ENCODE data around the gene ASB15. TPM values are rescaled to one million over a fixed set of nuclear protein-coding genes. Genes with fewer than 3 reads are reported as not detected.

Gene ASB15
- total RNA-seq, 1 donor from 2014 or later, result not detected

DNA sequence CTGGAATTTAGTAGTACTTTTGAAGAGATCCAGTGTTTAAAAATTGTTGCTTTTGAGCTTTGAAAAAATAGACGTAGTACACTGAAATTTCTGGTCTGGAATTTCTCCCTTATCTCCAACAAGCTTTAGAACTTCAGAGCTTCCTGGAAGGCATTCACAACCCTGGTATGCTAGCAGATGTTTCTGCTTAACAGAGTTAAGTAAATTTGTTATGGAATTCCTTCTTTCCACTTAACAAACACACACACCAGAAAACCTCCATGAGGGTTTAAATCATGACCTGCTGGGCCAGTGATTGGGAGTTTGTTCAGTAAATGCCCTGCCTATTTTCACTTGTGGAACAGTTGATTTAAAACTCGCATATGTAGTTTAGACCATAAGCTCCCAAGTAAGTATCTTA is 13.7 kb downstream of the ASB15 start:
- Mint-ChIP-seq H3K9me3 (ENCODE audit: unreplicated experiment) (no peaks in the 10 kb centered on the region), H3K4me1 (ENCODE audit: unreplicated experiment) (peaks cover 7% of the 10 kb centered on the region), H3K4me3 (ENCODE audit: unreplicated experiment) (no peak overlapping the region), H3K27ac (ENCODE audit: unreplicated experiment) (peak overlapping the region; percentile 24), H3K36me3 (ENCODE audit: low read depth, unreplicated experiment) (no peaks in the 10 kb centered on the region), H3K27me3 (ENCODE audit: unreplicated experiment) (no peaks in the 10 kb centered on the region)
- no peak for DNase-seq (ENCODE audit: low spot score)
- TF ChIP-seq CTCF (IDR thresholded peaks at IDR 0.05; ENCODE audit: unreplicated experiment), result no peak

GRCh38 chr7:123616223-123616622 is 14.6 kb downstream of the ASB15 start:
- H3K4me1 Mint-ChIP-seq (ENCODE audit: unreplicated experiment), result peaks cover 7% of the 10 kb centered on the region

GRCh38 chr7:123621707-123622106 is 20.1 kb downstream of the ASB15 start:
- no peaks in the 10 kb centered on the region for H3K36me3 Mint-ChIP-seq (ENCODE audit: low read depth, unreplicated experiment)
- no peaks in the 10 kb centered on the region for H3K9me3 Mint-ChIP-seq (ENCODE audit: unreplicated experiment)
- H3K27me3 Mint-ChIP-seq (ENCODE audit: unreplicated experiment), result no peaks in the 10 kb centered on the region
- H3K4me3 Mint-ChIP-seq (ENCODE audit: unreplicated experiment), result no peak overlapping the region
- H3K27ac Mint-ChIP-seq (ENCODE audit: unreplicated experiment), result no peak overlapping the region
- H3K4me1 Mint-ChIP-seq (ENCODE audit: unreplicated experiment), result no peaks in the 10 kb centered on the region
- no peak for TF ChIP-seq CTCF (IDR thresholded peaks at IDR 0.05; ENCODE audit: unreplicated experiment)
- no peak for DNase-seq (ENCODE audit: low spot score)

More at GRCh38 chr7:123616223-123616622, 14.6 kb downstream of the ASB15 start:
- Mint-ChIP-seq H3K9me3 (ENCODE audit: unreplicated experiment) (no peaks in the 10 kb centered on the region), H3K4me3 (ENCODE audit: unreplicated experiment) (no peak overlapping the region), H3K36me3 (ENCODE audit: low read depth, unreplicated experiment) (no peaks in the 10 kb centered on the region), H3K27ac (ENCODE audit: unreplicated experiment) (no peak overlapping the region), H3K27me3 (ENCODE audit: unreplicated experiment) (no peaks in the 10 kb centered on the region)
- TF ChIP-seq CTCF (IDR thresholded peaks at IDR 0.05; ENCODE audit: unreplicated experiment), result no peak
- no peak for DNase-seq (ENCODE audit: low spot score)

DNA sequence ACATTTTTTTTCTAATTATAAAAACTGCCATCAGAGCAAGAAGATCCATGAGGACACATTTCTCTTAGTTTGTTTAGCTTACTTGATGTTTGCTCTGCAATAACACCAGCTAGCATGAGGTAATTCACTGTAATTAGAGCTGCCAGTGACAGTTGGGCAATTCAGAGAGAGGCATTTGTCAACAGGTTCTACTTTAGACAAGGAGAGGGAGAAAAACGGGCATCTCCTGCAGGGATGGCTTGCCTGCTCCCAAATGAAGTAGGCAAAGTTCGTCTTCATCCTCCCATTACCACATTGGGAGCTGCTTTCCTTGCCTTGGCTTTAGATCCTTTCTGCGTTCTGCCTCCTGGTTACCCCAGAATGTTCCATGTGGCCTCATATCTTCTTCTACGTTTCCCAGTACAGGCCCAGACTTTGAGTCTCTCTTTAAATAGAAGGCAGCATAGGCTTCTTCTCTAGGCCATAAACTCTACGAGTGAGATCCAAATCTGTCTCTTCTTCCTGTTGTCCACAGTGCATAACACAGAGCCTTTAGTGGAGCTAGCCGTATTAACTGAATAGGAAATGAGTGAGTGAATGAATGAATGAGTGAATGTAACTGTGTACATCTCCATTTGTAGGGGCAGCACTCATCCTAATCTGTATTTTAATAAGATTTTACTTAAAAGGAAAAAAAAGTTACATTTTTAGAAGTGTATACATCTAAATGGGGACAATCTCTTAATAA is 21.2 kb downstream of the ASB15 start:
- no peak for DNase-seq (ENCODE audit: low spot score)
- no peaks in the 10 kb centered on the region for H3K4me1 Mint-ChIP-seq (ENCODE audit: unreplicated experiment)
- no peak for TF ChIP-seq CTCF (IDR thresholded peaks at IDR 0.05; ENCODE audit: unreplicated experiment)
- H3K4me3 Mint-ChIP-seq (ENCODE audit: unreplicated experiment), result no peak overlapping the region
- no peak overlapping the region for H3K27ac Mint-ChIP-seq (ENCODE audit: unreplicated experiment)
- H3K9me3 Mint-ChIP-seq (ENCODE audit: unreplicated experiment), result no peaks in the 10 kb centered on the region
- no peaks in the 10 kb centered on the region for H3K27me3 Mint-ChIP-seq (ENCODE audit: unreplicated experiment)
- no peaks in the 10 kb centered on the region for H3K36me3 Mint-ChIP-seq (ENCODE audit: low read depth, unreplicated experiment)

GRCh38 chr7:123624527-123625183 is 23.0 kb downstream of the ASB15 start:
- Mint-ChIP-seq H3K36me3 (ENCODE audit: low read depth, unreplicated experiment) (no peaks in the 10 kb centered on the region), H3K4me3 (ENCODE audit: unreplicated experiment) (no peak overlapping the region), H3K27me3 (ENCODE audit: unreplicated experiment) (no peaks in the 10 kb centered on the region), H3K27ac (ENCODE audit: unreplicated experiment) (no peak overlapping the region), H3K4me1 (ENCODE audit: unreplicated experiment) (no peaks in the 10 kb centered on the region), H3K9me3 (ENCODE audit: unreplicated experiment) (no peaks in the 10 kb centered on the region)
- peak; percentile 56 for DNase-seq (ENCODE audit: low spot score)
- TF ChIP-seq CTCF (IDR thresholded peaks at IDR 0.05; ENCODE audit: unreplicated experiment), result peak; percentile 74
